NCI-H526 treated with DMSO at 0.1 percent for 48 hours (cell line): ENCODE results near the gene KAT6B.
"Not testable (repeated sequence)": the region's sequence is repeated elsewhere in the genome, so short reads cannot be mapped to it uniquely, and the experiment has no call there.

Experiments used
- DNase-seq: peaks from one replicate; lab custom pipeline; 2025; lab: John Stamatoyannopoulos, UW

The KAT6B gene

GRCh38 chr10:75038335-75038734, 211.9 kb downstream of the KAT6B start:
- no peak for DNase-seq

GRCh38 chr10:75040576-75040975, 214.2 kb downstream of the KAT6B start:
- no peak for DNase-seq

DNA sequence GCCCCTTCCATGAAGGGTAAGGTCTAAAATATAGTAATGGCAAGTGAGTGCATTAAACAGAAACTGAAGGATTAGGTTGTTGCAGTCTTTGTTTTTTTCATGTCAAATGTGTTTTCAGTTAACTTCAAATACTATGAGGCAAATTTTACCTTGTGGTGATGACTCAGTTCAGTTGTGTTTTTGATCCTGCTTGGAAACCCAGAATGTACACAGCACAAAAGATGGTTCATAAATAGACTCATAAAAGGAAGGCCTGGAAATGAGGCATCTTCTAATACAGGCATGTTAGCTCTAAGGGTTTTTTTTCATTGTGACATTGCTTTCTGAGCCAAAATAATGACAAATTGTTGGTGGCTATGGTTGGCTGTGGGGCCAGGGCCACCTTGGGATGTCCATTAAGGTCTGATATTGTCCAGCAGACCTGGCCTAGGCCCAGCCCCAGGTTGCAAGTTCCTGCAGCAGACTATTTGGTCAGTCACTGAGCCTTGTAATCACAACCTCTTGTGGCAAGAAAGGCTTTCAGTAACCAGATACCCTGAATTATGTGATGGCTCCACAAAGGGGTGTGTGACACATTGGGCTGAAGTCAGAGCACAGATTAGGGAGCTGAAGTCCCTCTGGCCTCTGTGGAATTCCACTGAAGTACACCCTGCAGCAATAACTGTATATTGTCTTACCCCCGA, 216.0 kb downstream of the KAT6B start:
- DNase-seq, result no peak

DNA sequence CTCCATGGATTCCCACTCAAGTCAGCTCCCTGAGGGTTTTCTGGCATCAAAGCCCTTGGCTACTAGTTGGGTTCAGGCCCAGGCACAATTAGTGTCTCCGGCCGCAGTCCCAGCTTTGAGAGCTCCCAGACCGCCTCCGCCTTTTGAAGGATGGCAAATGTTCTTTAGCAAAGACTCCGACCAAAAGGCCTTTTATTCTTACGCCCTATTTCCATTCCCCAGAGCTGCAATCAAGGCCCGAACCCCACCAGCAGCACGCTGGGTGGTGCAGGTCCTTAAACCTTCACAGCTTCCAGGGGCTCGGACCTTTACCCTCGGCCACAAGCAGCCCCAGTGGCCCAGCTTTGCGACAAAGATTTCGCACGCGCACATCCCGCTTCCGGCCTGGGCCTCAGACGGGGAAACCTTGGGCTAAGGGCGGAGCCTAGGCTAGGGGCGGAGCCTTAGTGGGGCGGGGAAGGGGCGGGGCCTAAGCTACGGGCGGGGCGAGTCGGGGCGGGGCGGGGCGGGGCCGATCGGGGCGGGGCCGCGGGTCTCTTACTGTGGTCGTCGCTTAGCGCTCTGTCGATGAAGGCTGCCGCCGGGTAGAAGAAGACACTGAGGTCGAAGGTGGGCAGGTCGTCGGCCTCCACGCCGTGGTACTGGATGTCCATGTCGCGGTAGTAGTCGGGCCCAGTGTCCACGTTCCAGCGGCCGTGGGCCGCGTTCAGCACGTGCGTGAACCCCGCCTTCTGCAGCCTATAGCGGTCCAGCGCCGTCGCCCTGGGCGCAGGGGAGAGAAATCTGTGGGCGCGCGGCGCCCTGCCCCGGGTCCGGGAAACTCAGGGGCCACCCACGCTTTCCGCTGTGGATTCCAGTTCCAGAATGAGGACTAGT, 217.1 kb downstream of the KAT6B start:
- no peak for DNase-seq

GRCh38 chr10:75048669-75049098, 222.3 kb downstream of the KAT6B start:
- no peak for DNase-seq

- no peak for DNase-seq
Observed at GRCh38 chr10:75049316-75050148, 223.1 kb downstream of the KAT6B start.

DNA sequence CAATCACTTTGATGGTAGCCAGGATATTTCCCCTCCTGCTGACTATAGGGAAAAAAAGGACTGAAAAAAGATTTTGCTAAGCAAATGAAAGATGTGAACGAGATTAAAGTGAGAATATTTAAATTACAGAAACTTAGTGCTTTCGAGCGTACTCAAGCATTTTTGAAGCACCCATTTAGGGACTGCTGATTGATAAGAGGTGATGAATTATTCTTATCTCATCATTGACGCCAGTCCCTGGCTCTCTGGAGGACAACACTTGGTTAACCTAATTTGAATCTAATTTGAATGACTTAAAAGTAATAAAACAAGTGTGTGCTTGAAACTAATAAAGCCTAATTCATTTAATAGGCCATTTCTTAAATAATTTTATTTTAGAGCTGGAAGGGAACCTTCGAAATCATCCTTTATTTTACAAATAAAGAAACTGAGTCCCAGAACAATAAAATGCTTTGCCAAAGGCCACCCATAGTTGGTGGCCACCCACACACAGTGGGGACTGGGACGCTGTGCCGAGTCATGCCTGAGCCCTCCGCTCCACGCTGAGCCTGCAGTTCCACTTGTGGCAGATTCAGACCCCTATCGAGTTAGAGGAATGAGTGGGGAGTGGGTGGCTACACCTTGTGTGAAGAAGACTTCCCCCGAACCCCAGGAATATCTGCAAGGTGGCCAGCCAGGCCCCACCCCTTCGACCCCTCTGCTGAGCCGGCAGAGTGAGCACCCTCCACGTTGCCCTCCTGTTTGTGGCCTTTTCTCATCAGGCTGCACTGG, 223.9 kb downstream of the KAT6B start:
- peak; percentile 17 for DNase-seq

GRCh38 chr10:75051308-75051707, 224.9 kb downstream of the KAT6B start:
- no peak for DNase-seq

DNA sequence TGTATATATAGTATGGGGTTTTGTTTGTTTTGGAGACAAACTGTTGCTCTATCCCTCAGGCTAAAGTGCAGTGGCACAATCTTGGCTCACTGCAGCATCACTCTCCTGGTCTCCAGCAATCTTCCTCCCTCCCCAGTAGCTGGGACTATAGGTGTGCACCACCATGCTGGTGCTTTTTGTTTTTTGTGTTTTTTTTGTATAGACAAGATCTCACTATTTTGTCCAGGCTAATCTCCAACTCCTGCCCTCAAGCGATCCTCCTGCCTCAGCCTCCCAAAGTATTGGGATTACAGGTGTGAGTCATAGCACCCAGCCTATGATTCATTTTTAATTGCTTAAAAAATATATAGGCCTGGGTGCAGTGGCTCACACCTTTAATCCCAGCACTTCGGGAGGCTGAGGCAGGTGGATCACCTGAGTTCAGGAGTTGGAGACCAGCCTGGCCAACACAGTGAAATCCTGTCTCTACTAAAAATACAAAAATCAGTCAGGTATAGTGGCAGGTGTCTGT, 229.6 kb downstream of the KAT6B start:
- not testable (repeated sequence) for DNase-seq

DNA sequence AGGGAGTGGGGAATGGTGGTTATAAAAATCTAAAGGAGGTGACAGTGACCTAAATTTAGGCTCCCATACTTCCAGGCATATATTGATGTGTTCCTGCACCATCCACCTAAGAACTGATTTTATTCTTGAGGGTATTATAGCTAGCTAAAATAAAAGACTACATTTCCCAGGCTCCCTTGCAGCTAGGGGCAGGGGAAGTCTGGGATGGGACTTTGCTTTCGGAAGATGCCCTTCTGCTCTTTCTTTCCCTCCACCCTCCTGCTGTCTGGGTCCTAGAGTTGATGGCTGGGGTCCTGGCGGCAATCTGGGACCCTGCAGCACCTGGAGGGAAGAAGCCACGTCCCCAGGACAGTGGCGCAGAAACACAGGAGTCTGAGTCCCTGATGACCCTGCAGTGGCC, 231.3 kb downstream of the KAT6B start:
- no peak for DNase-seq

DNA sequence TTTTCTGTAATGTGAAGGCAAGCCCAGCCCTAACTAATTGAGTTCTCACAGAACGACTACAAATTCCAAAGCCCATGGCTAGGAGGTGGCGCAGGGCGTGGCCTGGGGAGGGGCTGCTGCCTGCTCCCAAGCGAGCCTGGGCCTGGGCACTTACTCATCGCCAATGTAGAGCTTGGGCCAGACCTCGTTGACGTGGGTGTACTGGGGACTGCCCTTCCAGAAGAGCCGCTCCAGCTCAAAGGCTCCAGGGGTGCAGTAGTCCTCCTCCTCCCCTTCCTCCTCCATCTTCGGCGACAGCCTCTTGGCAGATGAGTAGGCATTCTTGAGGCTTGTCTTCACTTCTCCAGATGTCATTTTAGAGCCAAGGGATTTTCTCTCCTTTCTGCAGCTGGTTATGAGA, 231.8 kb downstream of the KAT6B start:
- DNase-seq, result no peak

- no peak for DNase-seq
Observed at GRCh38 chr10:75061709-75062505, 235.5 kb downstream of the KAT6B start.

DNA sequence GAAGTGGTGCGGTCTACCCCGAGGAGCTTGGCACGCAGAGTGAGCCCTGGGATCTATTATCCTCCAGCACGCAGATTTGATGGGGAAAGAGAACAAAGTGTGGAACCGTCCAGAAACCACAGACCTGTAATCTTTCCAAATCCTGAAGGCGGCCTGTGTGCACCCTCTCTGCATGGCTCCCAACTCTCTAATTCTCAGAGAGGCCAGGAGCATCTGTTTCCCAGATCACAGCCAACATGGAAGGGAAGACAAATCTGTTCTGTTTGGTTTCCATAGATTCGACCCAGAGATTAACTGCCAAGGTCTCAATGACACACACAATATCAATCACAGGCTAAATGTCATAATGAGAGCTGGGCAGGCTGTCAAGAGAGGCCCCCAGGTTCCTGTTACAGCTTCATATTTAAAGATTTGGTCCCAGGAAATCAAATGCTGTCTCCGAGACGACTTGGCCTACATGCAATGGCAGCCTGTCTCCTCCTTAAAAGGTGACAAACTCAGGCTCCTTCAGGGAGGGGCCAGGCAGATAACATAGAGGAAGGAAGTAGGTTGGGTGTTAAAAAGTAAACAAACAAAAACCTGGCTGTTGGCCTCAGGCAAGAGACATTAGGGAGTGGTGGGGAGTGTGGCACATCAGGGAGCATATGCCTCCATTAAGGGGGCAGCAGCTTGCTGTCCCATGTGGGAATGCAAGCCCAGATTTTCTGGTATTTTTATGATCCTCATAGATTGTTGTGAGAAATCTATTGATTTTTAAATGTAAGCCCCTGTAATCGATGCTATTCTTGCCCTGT, 236.3 kb downstream of the KAT6B start:
- DNase-seq, result no peak

DNA sequence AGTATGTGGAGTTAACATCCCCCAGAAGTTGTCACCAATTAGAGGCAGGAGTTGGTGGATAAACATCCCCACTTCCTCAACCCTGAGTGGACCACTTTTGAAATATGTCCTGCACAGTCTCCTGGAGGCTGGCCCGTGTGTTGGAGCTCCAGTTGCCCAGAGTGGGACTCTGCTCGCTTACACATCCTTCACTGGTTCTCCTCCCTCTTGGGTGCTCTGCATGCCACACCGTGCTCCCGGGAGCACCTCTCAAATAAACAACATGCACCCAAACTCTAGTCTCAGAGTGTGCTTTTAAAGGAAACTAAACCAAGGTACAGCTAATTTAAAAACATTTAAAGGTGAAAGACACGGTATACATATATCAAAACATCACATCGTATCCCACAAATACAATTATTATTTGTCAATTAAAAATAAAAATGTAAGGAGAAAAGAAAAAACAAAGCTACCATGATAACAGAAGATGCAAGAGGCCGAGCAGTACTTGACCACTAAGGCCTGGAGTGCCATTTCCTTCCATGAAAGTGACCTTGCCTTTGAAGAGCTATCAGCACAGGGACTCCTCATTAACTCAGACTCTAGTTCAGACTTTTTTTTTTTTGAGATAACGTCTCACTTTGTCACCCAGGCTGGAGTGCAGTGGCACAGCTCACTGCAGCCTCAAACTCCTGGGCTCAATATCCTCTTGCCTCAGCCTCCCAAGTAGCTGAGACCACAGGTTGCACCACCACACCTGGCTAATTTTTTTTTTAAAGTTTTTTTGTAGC, 237.2 kb downstream of the KAT6B start:
- DNase-seq, result no peak

GRCh38 chr10:75065076-75065475, 238.7 kb downstream of the KAT6B start:
- DNase-seq, result no peak

- DNase-seq, result no peak
Observed at GRCh38 chr10:75066271-75066670, 239.9 kb downstream of the KAT6B start.

DNA sequence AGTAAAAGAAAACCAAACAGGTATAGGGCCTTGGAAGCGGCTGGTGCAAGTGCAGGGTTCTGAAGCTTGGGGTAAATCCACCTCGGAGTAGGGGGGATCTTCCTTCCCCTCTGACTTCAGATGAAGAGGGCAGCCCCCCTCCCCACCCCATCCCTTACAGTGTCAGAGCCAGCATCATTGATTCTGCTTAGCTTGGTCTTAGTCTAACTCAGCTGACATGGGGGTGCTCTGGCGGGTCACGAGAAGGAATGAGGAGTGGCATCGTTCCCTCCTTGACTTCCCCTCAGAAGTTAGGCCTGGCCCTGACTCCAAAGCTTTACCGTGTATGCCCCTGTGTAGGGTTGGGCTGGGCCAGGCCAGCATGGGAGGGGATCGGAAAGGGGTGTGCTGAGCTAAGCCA, 240.9 kb downstream of the KAT6B start:
- no peak for DNase-seq

- DNase-seq, result no peak
Observed at GRCh38 chr10:75068523-75068922, 242.1 kb downstream of the KAT6B start.

DNA sequence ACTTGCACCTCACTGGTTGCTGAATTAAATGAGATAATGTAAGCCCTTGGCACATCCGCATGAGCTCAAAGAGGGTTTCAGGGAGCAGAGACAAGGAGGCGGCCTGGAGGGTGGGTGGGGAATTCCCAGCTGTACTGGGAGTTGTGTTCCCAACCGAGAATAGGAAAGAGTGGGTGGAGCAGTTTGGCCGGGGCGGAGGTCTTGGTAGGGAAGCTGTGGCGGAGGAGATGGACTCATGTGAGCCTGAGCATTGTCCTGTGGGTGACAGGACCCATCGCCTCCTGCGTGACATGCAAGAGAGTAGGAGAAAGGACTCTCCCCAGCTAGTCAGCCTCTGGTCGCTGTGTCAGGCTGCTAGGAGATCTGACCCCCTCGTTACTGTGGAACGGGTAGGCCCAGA, 244.1 kb downstream of the KAT6B start:
- no peak for DNase-seq
